GM21360 (cell line): ENCODE measurements around the gene PRR20C.
"Not testable (repeated sequence)": the region's sequence is repeated elsewhere in the genome, so short reads cannot be mapped to it uniquely, and the experiment has no call there.

Experiments
- ATAC-seq: cut with Tn5 transposase; IDR thresholded peaks from one replicate; pipeline ENCODE4 v1.9.1; 2021; ENCODE audit warnings: mild to moderate bottlenecking, moderate library complexity; ENCODE audit not compliant: unreplicated experiment

The PRR20C gene

GRCh38 chr13:57153761-57154160 lies at the start of gene PRR20C:
TSS of gene PRR20C (plus strand) at chr13:57154061. CDS start at chr13:57154448, 387 bp downstream.
- not testable (repeated sequence) for ATAC-seq

GRCh38 chr13:57114945-57115344 lies 38.9 kb upstream of the PRR20C start:
- ATAC-seq: no peak

- no peak for ATAC-seq
Measured at GRCh38 chr13:57123681-57124080, 30.2 kb upstream of the PRR20C start.

- ATAC-seq: no peak
Measured at GRCh38 chr13:57128909-57129308, 25.0 kb upstream of the PRR20C start.

GRCh38 chr13:57136093-57136492 lies 17.8 kb upstream of the PRR20C start:
- ATAC-seq: no peak

GRCh38 chr13:57137585-57137984 lies 16.3 kb upstream of the PRR20C start:
- no peak for ATAC-seq

- ATAC-seq: no peak
Measured at GRCh38 chr13:57138988-57139387, 14.9 kb upstream of the PRR20C start.

- ATAC-seq: not testable (repeated sequence)
Measured at GRCh38 chr13:57139781-57140180, 14.1 kb upstream of the PRR20C start.

GRCh38 chr13:57140235-57140968 lies 13.5 kb upstream of the PRR20C start, which contains the start of gene PRR20A:
TSS of gene PRR20A (plus strand) at chr13:57140918. CDS start at chr13:57141305, 387 bp downstream.
- ATAC-seq: not testable (repeated sequence)

- ATAC-seq: not testable (repeated sequence)
Measured at GRCh38 chr13:57147188-57147587, 6.7 kb upstream of the PRR20C start, which contains the start of gene PRR20B. TSS of gene PRR20B (plus strand) at chr13:57147488. CDS start at chr13:57147875, 387 bp downstream.

- not testable (repeated sequence) for ATAC-seq
Measured at GRCh38 chr13:57148106-57148505, 5.8 kb upstream of the PRR20C start.

GRCh38 chr13:57160332-57160731 lies 6.5 kb downstream of the PRR20C start, which contains the start of gene PRR20D:
TSS of gene PRR20D (plus strand) at chr13:57160632. CDS start at chr13:57161019, 387 bp downstream.
- ATAC-seq: not testable (repeated sequence)

GRCh38 chr13:57166897-57167296 lies 13.0 kb downstream of the PRR20C start, which contains the start of gene PRR20E:
TSS of gene PRR20E (plus strand) at chr13:57167197. CDS start at chr13:57167584, 387 bp downstream.
- not testable (repeated sequence) for ATAC-seq

- no peak for ATAC-seq
Measured at GRCh38 chr13:57191667-57192066, 37.8 kb downstream of the PRR20C start.
